ENCODE data around the gene KLHL7.
"Not testable (repeated sequence)": the region's sequence is repeated elsewhere in the genome, so short reads cannot be mapped to it uniquely, and the experiment has no call there.

KLHL7 gene

DNA sequence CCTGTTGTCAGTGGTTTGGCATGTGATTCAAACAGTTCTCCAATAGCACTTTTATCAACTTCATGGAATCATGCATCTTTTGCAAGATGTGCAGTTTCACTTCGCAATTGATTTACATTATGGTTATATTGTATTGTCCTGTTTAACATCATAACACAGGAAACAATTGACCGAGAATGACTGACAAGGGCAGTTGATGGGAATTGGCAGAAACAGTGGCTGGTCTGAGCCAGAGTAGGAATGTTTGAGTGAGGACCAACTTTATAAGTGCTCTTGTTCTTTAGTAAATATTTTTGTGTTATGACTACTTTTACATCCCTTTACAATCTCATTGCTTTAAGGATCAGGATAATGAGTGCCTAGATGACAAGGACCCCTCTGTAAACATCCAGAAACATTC lies 2.2 kb downstream of the KLHL7 start:
- DNase-seq (ENCODE audit: low read depth, low spot score), result no peak

DNA sequence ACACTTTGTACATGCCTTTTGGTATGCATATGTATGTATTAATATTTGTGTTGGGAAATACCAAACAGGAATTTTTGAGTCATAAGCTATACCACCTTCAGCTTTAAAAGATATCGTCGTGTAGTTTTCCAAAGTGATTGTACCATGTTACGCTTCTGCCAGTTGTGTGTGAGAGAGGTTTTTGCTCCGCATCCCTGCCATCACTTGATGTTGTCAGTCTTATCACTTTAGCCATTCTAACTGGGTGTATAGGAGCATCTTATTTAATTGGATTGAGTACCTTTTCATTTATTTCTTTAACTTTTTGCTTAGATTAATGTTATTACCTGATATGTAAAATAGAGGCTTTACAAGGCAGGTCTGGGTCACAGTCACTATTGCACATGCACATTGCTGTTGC lies 3.4 kb downstream of the KLHL7 start:
- DNase-seq (ENCODE audit: low read depth, low spot score), result no peak

DNA sequence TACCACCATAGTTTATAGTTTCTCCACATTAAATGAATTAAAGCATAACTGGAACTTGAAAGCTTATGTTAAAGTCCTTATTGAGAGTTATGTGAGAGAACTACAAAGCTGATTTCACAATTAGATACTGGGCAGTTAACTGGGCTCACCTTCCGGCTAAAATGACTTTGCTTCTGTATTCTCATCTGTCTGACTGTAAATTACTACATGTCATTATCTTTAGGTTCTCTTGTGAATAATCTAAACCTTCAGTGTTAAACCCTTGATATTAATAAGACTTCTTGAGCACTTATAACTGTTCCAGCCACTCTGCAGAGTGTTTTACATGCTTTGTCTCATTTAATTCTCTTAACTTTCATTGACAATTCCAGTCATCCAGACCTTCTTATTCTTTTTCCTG lies 3.9 kb downstream of the KLHL7 start:
- no peak for DNase-seq (ENCODE audit: low read depth, low spot score)

DNA sequence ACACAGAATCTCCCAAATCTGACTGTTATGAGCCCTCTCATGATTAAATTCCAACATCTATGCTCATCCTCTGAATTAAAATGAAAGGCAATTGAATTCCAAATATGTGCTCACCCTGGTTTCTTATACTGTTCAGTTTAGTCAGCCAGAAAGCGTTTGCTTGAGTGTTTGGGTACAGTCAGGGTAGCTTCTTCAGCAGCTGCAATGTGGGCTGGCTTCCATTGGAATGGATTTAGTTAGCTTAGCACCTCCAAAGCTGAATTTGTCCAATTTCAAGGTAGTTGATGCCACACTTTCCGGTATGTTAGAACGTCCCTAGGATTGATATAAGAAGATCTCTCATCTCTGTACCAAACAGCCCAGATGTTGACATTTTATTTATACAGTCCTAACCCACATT lies 9.3 kb downstream of the KLHL7 start:
- DNase-seq (ENCODE audit: low read depth, low spot score), result no peak

DNA sequence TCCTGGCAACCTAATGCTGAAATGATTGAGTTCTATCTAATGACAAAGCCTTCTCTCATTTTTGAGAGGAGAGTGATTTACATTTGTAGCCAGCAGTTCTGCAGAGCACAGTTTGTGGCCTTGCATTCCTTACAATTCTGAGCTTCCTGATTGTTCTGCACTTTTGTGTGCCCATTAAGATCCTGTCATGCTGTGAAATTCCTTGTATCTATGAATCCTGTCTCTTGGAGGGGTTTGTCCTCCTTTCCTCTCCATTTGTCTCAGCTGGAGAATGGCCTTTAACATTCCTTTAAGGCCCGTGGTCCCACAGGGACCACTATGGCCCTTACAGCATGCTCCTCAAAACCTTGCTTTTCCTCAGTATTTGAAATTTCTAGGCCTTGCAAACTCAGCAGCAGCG lies 10.4 kb downstream of the KLHL7 start:
- DNase-seq (ENCODE audit: low read depth, low spot score), result no peak

DNA sequence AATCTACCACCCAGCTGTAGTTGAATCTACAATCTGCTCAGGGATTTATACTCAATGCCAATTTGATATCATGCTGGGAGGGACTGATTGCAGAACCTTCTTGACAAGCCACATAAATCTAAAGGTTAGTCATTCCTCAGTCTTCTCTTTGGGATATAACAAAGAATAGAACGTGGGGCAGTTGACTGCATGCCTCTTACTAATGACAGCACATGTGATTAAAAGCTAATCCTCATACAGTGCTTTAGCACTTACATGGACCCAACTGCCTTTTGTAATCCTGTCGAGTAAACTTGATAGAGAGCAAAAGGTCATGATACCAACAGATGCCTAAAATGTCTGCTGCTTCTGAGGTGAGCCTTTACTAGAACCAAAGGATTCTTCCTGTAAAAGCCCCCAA lies 12.3 kb downstream of the KLHL7 start:
- DNase-seq (ENCODE audit: low read depth, low spot score), result no peak

DNA sequence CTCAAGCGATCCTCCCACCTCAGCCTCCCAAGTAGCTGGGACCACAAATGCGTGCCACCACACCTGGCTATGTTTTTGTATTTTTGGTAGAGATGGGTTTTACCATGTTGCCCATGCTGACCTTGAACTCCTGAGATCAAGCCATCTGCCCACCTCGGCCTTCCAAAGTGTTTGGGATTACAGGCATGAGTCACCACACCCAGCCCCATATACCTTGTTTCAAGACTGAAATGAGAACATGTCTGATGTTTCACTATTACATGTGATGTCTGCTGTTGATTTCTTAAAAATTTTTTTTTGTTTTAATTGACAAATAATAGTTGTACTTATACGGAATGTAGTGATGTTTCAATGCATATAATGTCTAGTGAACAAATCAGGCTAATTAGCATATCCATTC lies 14.5 kb downstream of the KLHL7 start:
- DNase-seq (ENCODE audit: low read depth, low spot score), result no peak

DNA sequence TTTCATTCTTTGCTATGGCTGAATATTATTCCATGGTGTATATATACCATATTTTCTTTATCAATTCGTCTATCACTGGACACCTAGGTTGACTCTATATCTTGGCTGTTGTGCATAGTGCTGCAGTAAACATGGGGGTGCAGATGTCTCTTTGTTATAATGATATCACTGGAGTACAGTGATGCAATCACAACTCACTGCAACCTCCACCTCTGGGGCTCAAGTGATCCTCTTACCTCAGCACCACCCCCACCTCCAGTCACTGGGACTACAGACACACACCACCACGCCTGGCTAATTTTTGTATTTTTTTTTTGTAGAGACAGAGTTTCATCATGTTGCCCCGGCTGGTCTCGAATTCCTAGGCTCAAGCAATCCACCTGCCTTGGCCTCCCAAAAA lies 15.6 kb downstream of the KLHL7 start:
- no peak for DNase-seq (ENCODE audit: low read depth, low spot score)

DNA sequence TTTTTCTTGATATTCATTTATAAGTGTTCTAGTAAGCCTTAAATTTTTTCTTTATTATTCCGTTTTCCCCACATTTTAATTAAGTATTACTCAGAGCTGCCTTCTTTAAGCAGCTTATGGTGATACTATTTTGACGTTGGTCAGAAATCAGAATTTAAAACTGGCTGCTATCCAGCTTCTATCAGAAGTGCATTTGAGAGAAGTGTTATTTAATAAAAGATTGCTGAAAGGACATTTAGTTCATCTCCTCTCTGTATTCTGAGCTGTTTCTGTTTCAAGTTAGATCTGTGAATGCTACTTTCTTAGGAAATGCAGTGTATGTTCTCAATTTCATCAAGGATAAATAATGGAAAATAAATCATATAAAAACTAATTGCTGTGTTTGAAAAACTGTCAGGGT lies 17.4 kb downstream of the KLHL7 start:
- DNase-seq (ENCODE audit: low read depth, low spot score), result no peak

DNA sequence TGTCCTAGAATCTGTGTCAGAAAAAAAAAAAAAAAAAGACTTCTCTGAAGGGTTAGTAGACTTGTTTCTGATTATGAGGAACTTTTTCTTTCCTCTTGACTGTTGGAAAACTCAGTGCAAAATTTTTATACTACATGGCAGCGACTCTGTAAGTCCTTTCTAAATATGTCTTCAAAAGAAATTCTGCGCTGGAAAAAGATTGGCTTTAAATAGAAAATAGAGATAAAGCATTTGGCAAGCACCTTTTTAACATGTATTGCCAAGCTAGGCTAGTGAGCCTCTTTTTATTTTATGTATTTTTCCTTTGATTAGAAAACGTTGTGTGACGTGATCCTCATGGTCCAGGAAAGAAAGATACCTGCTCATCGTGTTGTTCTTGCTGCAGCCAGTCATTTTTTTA lies 17.9 kb downstream of the KLHL7 start:
- DNase-seq (ENCODE audit: low read depth, low spot score), result no peak

DNA sequence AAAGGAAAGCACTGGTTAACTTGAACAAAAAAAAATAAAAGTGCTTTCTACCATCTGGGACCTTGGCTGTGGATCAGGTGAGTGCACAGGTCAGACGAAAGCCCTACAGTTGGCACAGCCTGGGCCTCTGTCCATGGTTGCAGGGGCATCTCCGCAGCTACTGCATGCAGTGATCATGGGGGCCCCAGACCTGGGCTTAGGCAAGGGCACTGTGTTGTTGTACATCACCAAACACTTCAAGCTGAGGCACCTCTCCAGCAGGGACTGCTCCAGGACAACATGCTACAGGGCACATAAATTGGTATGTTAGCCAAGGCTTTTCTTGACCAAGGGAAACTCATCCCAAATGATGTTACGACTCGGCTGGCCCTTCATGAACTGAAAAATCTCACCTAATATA lies 23.5 kb downstream of the KLHL7 start:
- DNase-seq (ENCODE audit: low read depth, low spot score), result no peak

DNA sequence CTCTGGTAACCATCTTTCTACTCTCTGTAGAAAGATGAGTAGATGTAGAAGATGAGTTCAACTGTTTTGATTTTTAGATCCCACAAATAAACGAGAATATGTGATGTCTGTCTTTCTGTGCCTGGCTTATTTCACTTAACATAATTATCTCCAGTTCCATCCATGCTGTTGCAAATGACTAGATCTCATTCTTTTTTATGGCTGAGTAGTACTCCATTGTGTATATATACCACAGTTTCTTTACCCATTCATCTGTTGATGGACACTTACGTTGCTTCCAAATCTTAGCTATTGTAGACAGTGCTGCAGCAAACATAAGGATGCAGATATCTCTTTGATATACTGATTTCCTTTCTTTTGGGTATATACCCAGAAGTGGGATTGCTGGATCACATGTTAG lies 26.2 kb downstream of the KLHL7 start:
- not testable (repeated sequence) for DNase-seq (ENCODE audit: low read depth, low spot score)

DNA sequence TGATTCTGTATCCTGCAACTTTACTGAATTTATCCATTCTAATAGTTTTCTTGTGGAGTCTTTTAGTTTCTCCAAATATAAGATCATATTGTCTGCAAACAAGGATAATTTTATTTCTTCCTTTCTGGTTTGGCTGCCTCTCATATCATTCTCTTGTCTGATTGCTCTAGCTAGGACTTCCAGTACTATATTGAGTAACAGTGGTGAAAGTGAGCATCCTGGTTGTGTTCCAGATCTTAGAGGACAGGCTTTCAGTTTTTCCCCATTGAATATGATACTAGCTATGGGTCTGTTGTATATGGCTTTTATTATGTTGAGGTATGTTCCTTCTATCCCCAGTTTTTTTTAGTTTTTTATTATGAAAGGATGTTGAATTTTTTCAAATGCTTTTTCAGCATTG lies 28.2 kb downstream of the KLHL7 start:
- DNase-seq (ENCODE audit: low read depth, low spot score), result no peak

DNA sequence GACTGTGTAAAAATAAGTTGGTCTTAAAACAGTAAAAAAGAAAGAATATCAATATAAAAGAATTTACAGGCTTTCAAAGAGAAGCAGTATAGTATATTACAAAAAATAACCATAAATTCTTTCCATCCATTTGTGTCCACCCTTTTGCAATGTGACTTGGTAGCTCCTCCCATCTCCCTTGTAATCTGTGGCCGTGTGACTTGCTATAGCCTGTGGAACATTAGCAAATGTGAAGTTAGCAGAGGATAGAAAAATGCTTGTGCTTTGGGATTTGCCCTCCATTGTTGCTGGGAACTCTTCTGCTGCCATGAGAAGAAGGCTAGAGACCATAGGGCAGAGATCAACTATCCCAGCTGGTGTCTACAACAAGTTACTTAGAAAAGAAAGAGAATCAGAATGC lies 30.2 kb downstream of the KLHL7 start:
- DNase-seq (ENCODE audit: low read depth, low spot score), result no peak

DNA sequence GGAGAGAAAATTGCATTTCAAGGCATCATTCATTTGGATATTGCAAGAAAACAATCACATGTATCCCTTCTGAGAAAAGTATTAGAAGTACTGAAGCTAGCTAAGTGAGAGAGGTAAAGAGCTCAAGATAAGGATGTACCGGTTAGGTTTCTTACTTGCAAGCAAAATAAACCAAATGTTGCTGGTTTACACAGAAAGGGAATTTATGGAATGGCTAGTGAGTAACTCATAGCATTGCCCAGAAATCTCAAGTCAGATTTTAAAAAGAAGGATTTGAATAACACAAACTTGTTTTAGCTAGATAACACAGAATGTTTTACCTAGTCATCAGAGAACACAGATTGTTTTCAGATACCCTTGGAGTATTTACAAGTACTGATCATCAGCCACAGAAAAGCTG lies 30.6 kb downstream of the KLHL7 start:
- no peak for DNase-seq (ENCODE audit: low read depth, low spot score)

DNA sequence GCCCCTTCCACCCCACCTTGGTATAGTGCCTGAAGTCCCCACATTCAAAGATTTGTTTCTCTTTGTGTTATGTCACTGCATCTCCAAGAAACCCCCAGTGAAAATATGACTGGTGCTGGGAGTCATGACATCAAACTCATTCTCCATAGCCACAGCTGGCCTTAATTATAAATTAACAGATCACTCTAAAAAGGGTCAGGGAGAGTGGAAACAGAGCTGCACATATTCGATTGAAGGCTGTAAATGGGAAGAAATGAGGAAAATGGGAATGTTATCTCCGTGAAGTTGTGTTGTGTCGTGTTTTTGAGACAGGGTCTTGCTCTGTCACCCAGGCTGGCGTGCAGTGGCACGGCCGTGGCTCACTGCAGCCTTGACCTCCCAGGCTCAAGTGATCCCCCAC lies 52.1 kb downstream of the KLHL7 start:
- DNase-seq (ENCODE audit: low read depth, low spot score), result no peak

DNA sequence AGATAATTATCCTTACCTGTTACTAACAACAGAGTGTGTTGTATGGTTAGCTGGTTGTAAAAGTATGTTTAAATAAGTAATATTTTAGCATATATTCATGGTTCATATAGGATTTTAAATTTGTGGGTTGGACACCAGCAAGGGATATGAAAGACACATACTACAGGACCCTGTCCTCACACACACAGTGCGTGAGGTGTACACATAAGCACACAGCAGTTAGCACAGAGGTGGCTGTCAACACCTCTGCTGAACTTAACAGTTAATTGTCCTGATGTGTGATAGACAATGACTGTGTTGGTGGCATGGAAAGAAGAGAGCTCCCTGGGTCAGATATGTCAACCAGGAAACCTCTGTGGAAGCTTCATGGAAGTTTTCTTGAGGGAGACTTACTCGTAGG lies 53.0 kb downstream of the KLHL7 start:
- DNase-seq (ENCODE audit: low read depth, low spot score), result no peak

DNA sequence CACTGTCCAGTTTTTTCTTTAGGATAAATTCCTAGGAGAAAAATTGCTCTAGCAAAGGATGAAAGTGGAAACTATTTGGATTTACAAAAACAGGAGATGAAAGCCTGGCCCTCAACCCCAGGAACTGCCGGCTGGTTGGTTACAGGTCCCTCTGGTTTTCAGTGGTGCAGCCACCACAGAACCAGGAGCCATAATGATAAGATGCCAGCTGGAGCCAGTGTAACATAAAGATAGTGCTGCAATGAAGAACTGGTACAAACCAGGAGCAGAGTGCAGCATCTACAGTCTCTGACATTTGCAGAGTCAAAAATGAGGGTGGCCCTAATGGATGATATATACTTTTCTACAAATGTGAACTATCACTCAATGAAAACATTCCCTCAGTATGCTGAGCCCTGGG lies 55.9 kb downstream of the KLHL7 start:
- DNase-seq (ENCODE audit: low read depth, low spot score), result no peak

DNA sequence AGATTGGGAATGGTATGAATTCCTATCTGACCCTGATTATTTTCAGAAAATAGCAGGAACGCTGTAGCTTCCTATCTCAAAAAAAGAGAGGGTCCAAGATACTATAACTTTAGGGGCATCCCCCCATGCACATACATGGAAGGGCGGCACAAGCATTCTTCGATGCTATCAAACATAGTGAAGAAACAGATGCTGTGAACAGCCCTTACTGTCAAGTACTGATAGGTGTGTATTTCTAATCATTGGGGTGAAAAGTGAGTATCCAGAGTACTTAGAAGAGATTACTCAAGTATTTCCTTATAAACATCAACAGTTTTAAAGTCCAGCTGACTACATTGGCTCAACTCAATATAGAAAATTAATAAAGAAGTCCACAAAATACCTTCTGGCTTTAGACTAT lies 59.3 kb downstream of the KLHL7 start:
- no peak for DNase-seq (ENCODE audit: low read depth, low spot score)

DNA sequence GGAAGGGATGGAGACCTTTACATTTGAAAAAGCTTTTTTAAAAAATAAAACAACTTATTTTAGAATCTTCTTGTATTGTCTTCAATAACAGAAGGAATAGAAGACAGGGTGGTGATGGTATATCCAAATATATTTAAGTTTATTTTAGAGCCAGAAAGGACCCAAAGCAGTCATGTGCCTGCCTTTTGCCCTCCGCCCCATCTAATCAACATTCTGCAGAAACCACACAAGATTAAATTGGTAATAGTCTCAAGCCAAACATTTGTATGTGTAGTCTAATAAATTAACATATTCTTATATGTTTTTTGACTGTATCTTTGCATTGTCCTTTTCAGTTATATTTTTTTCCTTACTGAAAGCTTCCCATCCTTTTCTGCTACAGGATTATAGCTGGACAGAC lies 59.7 kb downstream of the KLHL7 start:
- DNase-seq (ENCODE audit: low read depth, low spot score), result no peak

DNA sequence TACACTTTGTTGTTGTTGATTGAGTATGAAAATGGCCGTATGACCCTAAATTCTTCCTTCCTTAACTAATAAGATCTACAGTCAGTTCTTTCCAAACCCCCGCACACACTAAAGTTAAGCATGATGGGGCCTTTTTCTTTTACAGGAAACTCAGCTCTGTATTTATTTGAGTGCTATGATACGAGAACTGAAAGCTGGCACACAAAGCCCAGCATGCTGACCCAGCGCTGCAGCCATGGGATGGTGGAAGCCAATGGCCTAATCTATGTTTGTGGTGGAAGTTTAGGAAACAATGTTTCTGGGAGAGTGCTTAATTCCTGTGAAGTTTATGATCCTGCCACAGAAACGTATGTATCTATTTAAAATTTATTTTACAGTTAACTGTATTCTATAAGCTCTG lies 62.1 kb downstream of the KLHL7 start:
- DNase-seq (ENCODE audit: low read depth, low spot score), result no peak

DNA sequence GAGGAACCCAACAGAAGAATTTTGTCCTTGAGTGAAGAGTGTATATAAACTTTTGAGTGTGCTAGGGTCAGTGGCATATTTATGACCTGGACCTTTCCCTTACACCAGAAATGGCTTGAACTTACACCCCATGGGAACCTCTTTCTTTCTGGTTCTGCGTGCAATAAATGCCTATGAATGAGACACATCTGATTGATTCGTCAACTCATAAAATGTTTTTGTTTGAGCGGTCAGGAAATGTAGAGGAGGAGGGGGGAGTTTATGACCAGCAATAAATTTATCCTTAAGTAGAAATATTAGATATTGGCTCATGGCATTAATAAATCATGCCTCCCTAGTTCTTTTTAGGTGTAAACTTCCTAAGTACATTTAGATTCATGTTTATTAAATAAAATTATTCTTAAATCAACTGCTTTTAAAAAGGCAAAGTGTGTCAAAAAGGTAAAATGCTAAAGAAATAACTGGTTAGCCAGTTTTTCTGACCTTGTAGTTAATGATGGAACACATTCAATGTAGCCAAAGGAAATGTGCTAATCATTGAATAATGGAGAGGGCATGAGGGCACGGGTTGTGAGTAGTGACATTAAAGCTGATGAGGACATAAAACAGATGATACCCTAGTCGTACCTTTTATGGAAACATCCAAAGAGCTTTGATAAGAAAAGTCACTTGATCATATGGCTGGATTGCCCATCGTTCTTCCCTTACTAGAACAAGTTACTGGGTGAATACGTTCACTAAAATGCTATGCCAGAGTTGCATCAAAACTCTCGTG lies 62.7 kb downstream of the KLHL7 start:
- no peak for DNase-seq (ENCODE audit: low read depth, low spot score)

DNA sequence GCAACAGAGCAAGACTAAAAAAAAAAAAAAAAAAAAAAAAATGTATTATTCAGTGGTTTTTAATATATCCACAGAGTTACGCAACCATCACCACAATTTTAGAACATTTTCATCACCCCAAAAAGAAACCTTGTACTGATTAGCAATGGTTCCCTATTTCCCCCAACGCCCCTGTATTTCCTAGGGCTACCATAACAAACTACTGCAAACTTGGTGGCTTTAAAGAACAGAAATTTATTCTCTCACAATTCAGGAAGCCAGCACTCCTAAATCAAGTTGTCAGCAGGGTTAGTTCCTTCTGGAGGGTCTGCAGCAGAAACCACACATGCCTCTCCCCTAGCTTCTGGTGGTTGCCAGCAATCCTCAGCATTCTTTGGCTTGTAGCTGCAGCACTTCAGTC lies 70.4 kb downstream of the KLHL7 start:
- DNase-seq (ENCODE audit: low read depth, low spot score), result no peak

All from smooth muscle cell of the brain vasculature (primary cell).